NCI-H2227 (cell line): ENCODE results near the gene PLCL1.
A peak's percentile ranks its signal among the peaks of the same experiment; 100 is the strongest.

Experiments
- DNase-seq: peaks from one replicate; lab custom pipeline; 2025; ENCODE audit not compliant: unreplicated experiment; lab: John Stamatoyannopoulos, UW

PLCL1 gene

DNA sequence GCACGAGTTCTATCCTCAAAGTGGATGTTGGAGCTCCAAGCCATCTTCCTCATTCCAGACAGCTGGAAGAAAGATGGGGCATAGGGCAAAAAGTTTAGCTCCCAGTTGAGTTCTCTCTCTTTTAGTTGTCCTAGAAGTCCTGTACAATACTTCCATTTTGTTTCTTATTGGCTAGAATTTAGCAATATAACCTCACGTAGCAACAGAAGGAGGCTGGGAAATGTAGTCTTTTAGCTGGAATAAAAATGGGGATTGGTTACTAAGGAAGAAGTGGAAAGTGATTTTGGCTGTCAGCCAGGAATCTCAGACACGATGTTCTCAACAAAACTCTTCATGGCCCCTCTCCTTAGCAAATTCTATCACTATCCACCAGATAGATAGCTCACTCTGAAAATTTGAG lies 79.9 kb downstream of the PLCL1 start:
- DNase-seq: no peak

DNA sequence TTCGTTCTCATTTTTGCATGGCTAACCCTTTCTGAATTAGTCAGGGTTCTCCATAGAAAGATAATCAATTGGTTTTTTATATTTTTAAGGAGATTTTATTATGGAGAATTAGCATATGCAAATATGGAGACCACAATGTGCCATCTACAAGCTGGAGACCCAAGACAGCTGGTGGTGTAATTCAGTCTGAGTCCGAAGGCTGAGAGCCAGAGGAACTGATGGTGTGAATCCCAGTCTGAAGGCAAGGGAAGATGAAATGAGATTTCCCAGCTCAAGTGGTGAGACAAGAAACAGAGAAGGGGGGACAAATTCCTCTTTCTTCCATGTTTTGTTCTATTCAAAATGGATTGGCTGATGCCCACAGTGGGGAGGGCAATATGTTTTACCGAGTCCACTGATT lies 80.7 kb downstream of the PLCL1 start:
- no peak for DNase-seq

DNA sequence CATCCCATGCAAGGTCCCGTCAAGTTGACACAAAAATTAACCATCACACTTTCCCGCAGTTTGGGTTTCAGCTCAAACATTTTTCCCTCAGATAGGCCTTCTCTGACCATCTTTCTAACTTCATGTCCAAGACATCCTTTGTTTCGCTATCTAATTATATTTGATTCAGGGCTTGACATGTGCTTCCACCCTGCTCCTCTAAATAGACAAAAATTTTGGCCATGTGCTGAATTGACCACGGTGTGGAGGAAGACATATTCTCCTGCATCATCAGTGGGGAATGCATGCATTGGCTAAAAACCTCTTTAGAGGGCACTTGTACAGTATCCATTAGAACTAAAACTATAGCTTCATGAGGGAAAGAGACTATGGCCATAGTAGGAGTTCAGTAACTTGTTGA lies 81.2 kb downstream of the PLCL1 start:
- DNase-seq: no peak

DNA sequence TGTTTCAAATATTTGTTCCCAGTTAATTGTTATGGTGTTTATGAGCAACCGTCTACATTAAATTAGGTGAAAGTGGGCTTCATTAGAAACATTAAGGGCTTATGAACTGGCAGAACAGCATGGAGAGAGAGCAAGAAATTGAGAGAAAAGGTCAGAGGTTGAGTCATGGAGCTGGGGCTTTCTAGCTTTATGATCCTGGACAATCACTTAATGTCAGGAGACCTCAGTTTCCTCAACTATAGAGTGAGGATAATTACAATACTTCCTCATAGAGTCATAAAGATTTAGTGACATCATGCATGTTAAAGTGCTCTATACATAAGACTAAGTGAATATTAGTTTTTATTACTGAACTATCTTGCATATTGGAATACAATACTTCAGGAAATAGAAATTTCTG lies 83.9 kb downstream of the PLCL1 start:
- no peak for DNase-seq

DNA sequence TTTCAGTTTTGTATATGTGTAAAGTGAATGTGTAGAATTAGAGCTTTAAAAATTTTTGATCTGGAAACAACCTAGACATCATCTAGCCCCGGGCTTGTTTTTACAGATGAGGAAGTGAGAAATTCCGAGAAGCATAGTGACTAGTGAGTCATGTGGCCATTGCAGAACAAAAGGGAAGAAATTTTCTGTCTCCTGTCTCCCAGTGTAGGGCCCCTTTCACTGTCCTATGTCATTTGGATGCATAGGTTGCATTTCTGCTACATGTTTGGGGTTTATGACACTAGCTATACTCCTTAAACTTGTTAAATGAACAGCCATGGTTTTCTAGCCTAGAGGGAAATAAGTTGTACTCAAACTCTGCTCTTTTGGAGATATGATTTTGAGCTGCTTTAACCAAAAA lies 84.6 kb downstream of the PLCL1 start:
- peak; percentile 22 for DNase-seq

DNA sequence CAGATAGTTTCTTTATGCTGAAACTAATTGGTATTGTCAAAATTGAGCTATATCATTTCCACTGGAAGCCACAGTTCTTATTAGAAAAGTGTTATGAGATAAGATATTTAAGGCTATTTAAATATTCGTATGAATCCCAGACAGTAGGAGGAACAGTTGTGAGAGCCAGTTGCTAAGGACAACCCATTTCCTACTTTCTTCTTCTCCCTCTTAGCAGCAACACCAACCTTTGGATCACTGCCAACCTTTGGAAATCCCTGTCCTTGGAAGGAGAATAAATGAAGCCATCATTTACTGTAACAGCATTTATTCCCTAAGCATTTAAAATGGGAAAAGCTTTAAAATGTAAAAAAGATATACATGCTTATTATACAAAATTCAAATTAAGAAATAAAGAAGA lies 85.8 kb downstream of the PLCL1 start:
- peak; percentile 46 for DNase-seq

DNA sequence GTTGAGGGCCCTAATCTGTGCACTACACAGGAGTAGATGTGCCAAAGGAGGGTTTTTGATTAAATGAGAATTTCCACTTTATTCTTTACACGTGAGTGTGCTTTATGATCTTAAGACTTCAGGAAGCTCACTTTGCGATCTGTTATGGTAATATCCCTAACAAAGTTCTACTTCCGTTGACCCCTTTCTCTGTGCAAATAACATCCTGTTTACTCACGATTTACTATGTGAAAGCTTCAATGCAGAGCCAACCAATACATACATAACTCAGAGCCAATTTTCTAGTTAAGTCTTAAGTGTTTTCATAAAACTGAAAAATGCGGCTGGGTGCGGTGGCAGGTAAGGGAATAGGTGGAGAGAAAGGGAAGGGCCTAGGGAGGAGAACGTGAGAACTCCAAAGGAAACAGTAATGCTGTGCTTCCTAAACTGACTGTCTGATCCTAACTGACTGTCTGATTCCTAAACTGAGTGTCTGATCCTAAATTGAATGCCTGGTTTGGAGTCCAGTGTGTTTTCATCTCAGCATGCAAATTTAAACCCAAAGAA lies 87.6 kb downstream of the PLCL1 start:
- no peak for DNase-seq

DNA sequence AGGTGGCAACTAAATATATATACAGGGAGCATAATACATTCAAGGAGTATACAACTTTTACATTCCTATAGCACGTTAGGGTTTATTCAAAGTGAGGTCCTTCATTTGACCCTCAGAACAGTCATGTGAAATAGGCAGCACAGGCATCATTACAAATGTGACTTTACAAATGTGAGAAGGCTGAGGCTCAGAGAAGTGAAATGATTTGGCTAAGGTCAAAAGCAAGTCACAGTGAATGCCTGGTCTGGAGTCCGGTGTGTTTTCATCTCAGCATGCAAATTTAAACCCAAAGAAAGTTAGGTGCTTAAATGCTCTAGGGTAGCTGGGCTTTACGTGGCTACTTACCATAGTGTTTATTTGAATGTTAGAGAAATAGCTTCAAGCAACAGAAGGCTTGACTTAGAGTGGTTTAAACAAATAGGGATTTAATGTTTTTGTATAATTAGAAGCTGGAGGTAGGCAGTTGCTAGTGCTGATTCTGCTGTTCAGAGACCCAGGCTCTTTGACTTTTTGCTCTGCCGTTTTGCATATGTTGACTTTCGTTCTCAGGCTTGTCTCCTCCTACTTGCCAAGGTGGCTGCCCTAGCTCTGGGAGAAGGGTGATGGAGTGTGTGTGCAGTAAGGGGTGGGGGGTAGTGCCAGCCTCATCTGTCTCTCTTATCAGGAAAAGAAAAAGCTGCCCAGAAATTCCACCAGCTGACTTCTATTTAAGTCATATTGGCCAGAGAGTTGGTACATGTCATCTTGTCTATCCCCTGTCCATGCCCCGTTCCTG lies 89.2 kb downstream of the PLCL1 start:
- DNase-seq: no peak

DNA sequence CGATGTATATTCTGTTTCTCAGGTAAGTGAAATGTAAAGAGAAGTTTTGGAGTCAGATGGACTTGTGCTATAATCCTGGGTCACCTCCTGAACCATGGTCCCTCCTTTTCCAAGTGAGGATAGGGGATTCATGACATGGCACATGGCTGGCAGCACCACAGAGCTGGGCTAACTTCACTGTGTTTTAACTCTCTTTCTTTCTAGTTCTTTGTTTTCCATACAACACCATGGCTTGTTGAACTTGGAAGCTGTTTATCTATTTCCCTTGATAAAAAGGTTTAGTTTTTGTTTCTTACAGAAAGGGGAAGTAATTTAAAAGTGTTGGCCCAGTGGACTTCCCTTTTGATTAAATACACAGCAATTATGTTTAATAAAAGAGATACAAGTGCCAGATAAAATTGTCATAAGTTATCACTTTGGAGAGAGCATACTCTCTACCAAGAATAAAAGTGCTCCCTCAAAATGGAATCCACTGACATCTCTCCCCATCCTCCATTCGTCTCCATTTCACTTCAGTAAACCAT lies 90.4 kb downstream of the PLCL1 start:
- DNase-seq: no peak

DNA sequence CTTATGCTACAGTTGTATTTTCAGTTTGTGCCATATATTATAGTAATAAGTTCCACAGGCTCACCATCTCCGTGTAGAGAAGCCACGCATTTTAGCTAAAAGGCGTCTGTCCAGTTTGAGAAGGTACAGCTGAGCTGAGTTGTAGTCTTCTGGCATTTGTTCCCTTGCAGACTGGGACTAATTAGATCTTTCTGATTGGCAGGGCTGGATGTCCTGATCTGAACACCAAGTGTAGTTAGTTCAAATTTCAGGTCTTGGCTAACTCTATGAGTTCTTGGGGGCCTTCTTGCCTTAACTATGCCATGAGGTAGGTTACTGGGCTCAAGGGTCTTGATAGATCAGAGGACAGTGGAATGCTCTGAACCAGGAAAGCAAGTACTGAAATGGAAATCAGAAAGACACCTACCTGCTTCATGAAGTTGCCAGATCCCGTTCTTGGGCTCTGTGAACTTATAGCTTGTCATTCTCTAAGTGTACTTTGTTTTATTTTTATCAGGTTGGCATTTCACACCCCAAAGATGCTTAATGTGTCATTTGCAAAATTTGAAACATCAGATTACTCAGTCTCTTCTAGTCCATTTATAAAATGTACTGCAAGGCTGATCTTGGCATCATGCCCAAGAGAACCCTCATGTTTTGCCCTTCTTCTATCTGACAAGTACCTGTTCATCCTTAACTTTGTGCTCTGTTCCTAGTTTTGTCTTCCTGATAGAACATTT lies 93.7 kb downstream of the PLCL1 start:
- DNase-seq: no peak

DNA sequence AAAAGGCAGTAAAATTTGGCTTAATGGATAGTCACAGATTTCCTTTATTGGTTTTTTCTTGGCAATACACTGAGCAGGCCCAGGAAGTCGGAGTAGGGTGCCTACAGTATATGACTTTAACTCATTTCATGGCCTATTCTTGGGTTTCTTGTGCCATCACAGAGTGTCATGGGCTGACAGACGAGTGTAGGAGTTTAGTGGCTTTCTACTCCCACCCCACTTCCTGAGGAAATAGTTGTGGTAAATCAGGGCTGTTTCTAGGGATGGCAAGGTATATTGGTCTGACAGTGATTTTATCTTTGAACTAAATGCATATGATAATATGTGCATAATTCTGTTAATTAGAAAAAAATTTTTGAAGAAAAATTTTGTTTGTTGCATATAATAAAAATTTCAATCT lies 100.1 kb downstream of the PLCL1 start:
- no peak for DNase-seq

DNA sequence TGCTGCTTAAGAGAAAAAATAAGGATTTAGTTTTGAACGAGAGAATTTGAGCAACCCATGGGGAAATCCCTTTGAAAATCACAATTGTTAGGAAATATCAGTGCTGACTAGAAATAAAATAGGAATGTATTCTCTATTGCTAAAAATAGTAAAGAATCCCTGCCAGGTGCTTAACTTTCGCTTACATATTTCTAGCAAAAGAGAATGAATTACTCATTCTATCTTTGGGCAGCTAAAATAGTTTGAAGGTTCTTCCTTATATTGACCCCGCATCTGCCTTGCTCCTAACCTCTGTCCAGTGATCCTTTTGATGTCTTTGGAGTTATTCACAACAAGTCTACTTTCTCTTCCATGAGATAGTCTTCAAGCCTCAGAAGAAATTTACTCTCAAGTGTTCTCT lies 103.8 kb downstream of the PLCL1 start:
- DNase-seq: no peak

DNA sequence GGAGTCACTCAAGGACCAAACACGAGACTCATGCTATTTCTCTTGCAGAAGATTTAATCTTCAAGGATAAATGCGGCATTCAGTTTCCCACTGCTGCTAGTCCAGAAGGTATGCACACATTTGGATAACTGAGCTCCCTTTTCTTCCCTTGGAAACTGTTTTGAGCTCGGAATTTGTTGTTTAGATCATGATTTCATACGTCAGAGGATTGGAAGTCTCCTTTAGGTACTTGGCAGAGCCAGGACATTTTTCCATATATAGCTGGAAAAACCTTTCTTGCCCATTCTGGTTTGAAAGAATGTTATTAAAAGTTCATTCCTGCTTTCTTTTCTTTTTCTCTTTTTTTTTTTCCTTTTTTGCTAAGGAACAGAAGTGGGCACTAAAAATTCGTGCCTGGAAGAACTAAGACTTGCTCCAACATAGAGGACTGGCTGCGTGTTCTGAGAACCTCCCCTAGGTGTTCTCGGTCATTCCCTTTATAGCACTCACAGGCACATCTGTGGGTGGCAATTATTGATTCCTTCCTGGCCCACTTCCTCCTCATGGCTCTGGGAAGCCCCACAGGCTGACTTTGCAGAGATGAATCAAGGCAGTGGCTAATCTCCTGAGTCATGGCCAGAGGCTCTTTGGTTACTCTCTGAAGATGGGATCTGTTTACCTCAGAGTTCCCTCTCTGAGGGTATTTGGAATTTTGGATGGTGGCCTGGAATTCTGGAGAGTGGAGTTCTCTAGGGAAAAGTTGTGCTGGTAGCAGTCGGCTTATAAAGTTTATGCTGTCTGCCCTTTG lies 104.8 kb downstream of the PLCL1 start:
- no peak for DNase-seq

DNA sequence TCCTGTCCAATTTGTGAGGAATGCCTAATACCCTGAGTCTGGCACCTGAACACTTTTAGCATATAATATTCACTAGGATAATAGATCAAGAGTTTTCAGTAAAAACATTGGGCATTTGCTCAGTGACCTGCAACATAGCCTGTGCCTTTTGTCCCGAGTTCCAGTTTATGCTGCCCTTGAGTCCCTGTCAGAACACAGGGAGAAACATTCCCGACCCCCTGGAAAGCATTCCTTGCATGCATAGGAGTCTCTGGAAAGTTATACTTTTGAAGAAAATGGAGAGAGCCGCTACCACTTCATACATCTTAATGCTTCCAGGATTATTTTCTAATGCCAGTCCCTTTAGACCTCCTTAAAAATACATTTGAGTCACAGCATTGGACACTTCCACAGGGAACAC lies 107.3 kb downstream of the PLCL1 start:
- DNase-seq: no peak

DNA sequence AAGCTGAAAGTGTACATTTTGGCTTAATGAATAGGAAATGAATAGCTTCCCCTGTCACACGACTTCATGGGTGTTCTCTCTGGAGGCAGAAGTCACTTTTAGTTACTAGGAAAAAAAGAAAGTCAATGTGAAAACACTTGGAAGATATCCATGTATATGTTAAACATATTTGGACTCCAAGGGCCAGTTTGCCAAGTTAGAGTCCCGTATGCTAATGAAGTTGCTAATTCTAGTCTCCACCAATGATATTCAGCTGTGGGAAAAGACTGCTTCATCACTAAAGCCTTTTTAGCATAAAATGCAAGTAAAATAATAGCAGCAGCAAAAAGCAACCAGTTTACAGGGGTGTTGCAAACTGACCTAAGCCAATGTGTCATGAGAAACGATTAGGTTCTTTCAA lies 108.7 kb downstream of the PLCL1 start:
- DNase-seq: no peak

DNA sequence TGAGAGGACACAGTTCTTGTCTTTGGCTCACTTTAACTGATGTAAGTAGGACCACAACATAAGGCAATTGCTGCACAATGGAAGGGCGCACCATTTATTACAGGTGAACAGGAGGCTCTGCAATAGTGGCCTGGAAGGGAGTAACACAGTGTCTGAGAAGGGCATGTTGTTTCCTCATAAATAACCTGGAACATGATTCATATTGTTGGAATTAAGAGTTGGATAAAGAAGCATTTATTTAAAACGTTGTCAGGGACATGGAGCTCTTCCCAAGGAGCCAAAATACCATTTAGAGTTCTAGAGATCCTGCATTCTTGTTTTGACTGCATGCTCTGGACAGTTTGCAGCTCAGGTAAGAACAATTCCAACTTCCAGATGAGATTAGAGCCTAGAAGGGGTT lies 110.4 kb downstream of the PLCL1 start:
- DNase-seq: no peak

DNA sequence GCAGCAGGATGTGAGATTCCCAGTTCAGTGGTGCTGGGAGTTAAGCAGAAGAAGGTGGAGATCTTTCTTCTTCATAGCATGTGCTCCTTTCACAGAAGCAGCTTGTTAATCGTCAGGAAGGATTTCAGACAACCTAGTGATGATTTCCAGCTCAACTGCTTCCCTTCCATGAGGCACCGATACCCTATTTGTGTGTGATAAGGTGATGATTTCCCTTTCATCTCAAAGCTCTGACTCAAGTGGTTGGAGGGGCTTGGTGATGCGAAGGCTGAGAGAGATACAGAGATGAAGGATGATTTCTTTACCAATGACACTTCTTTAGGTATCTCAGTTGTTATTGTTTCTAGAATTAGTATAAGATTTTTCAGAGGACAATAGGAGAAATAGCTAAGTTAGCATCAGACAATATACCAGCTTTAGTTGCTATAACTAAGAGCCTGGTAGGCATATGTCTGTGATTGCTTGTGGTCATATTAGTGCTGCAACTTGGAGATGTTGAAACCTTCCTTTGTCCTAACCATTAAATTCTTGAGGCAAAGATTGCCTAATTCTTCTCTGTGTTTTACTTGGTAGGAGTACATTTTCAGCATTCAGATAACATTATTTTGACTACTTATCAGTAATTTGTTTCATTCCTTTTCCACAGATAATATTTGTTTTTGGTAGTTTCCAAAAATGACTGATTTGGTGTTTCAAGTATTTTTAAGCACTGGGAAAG lies 111.3 kb downstream of the PLCL1 start:
- no peak for DNase-seq

DNA sequence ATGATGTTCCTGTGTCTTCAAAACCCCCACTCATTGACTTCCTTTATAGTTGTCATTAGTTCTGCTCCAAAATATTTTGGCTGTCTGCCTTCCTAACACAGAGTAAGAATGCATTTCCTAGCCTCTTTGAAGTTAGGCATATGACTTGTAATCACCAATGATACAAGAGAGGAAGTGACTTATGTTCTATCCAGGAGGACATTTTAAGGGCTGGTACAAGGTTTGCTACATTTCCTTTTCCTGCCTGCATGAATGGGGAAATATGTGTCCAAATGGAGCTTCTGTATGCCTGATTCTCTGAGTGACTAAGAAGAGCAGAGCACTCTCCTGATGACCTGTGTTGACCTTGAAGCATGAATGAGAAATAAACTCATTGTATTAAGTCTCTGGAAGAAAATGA lies 115.1 kb downstream of the PLCL1 start:
- DNase-seq: no peak

DNA sequence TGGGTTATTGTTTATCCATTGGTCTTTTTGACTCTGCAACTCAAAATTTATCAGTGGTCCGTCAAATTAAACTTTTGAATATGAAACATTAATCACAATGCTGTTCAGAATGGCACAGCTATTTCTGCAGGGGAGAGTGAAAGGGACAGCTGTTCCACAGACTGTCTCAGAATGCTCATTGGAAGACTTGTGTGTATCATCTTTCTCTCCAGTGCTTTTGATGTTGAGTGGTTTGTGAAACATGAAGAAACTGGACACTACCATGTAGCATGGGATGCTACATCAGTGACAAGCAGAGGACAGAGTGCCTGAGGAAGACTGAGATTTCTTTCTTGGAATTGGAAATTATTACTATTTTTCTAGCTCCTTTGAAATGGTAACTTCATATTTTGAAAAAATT lies 115.7 kb downstream of the PLCL1 start:
- no peak for DNase-seq

DNA sequence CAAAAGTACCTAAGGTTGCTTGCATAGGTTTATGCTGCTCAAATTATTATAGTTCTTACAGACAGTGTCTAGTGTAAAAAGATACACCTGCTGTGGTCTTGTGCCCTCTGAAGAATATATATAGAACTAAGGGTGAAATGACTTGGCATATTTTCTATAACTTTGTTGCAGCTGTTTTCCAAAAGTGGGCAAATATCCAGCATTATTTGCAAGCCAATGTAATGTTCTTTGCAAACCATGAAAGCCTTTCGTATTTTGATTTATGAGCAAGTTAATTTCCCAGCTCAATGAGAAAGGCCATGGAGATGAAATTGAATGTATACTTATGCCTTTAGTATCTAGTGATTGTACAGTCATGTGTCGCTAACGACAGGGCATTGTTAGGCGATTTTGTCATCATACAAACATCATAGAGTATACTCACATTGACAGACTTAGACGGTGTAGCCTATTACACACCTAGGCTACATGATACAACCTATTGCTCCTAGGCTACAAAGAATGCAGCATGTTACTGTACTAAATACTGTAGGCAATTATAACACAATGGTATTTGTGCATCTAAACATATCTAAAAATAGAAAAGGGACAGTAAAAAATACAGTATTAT lies 116.3 kb downstream of the PLCL1 start:
- no peak for DNase-seq
